HEK293T (cell line): ENCODE data around the gene LRRC45.

Source experiments
- CTCF ChIA-PET: fragments of 350-600 bp; formaldehyde crosslinking; extraction: SDS; loops from one replicate; lab custom pipeline; 2021; ENCODE audit warnings: antibody characterized with exemption, inconsistent platforms; lab: Yijun Ruan, JAX
- POLR2A ChIA-PET: fragments of 350-600 bp; formaldehyde crosslinking; extraction: SDS; loops from one replicate; lab custom pipeline; 2020; ENCODE audit warnings: antibody characterized with exemption, inconsistent platforms; lab: Yijun Ruan, JAX
- DNase-seq: peaks from one replicate; pipeline ENCODE4 v3.0.0; 2012; ENCODE audit warnings: mixed read lengths; ENCODE audit errors: extremely low spot score
- ARNT ChIP-seq: fragments of 450-650 bp; IDR thresholded peaks from 2 replicates; pipeline ENCODE4 v1.6.1; 2017; ENCODE audit warnings: mild to moderate bottlenecking
- BHLHE40 ChIP-seq: fragments of 450-650 bp; IDR thresholded peaks from 2 replicates; pipeline ENCODE4 v1.6.1; 2016; ENCODE audit warnings: mild to moderate bottlenecking, moderate library complexity, borderline replicate concordance
- CTBP1 ChIP-seq: fragments of 450-650 bp; IDR thresholded peaks from 2 replicates; pipeline ENCODE4 v1.6.1; 2016; ENCODE audit warnings: borderline replicate concordance
- ELF4 ChIP-seq: fragments of 450-650 bp; IDR thresholded peaks from 2 replicates; pipeline ENCODE4 v1.6.1; 2017; ENCODE audit warnings: antibody characterized with exemption
- FOXA1 ChIP-seq: fragments of 450-650 bp; IDR thresholded peaks from 2 replicates; pipeline ENCODE4 v1.6.1; 2016; ENCODE audit warnings: mild to moderate bottlenecking
- FOXK2 ChIP-seq: fragments of 450-650 bp; IDR thresholded peaks from 2 replicates; pipeline ENCODE4 v1.6.1; 2016; ENCODE audit warnings: mild to moderate bottlenecking
- FOXM1 ChIP-seq: fragments of 450-650 bp; IDR thresholded peaks from 2 replicates; pipeline ENCODE4 v1.6.1; 2017; ENCODE audit warnings: mild to moderate bottlenecking, borderline replicate concordance
- HDGF ChIP-seq: fragments of 450-650 bp; IDR thresholded peaks from 2 replicates; pipeline ENCODE4 v1.6.1; 2017; ENCODE audit warnings: antibody characterized with exemption, borderline replicate concordance
- L3MBTL2 ChIP-seq: fragments of 450-650 bp; conservative IDR thresholded peaks from 2 replicates; pipeline ENCODE4 v1.6.1; 2016; ENCODE audit warnings: mild to moderate bottlenecking
- LEF1 ChIP-seq: fragments of 450-650 bp; IDR thresholded peaks from 2 replicates; pipeline ENCODE4 v1.6.1; 2017; ENCODE audit warnings: mild to moderate bottlenecking, borderline replicate concordance
- NFRKB ChIP-seq: fragments of 450-650 bp; IDR thresholded peaks from 2 replicates; pipeline ENCODE4 v1.6.1; 2016; ENCODE audit warnings: mild to moderate bottlenecking, moderate library complexity
- SP1 ChIP-seq: fragments of 450-650 bp; IDR thresholded peaks from 2 replicates; pipeline ENCODE4 v1.6.1; 2017
- SUZ12 ChIP-seq: fragments of 450-650 bp; IDR thresholded peaks from 2 replicates; pipeline ENCODE4 v1.6.1; 2016; ENCODE audit warnings: mild to moderate bottlenecking
- TARDBP ChIP-seq: fragments of 450-650 bp; IDR thresholded peaks from 2 replicates; pipeline ENCODE4 v1.6.1; 2016
- ZNF384 ChIP-seq: fragments of 450-650 bp; IDR thresholded peaks from 2 replicates; pipeline ENCODE4 v1.6.1; 2016
- TF ChIP-seq, protein P1 (sequence below): fragments of 450-650 bp; IDR thresholded peaks from 2 replicates; pipeline ENCODE4 v1.6.1; 2016

Gene LRRC45

GRCh38 chr17:82076785-82077591, 53.9 kb downstream of the LRRC45 start:
- no peak for DNase-seq
- POLR2A ChIA-PET = interaction anchor here (0.9 to 1.9 kb wide), 5 partner anchors 10 to 21 kb away, joined by 3 to 9 read pairs (median 3); partner anchors contain the start of genes DUS1L and FASN
- CTCF ChIA-PET = interaction anchor here (1.5 kb wide), 1 partner anchor 46 kb away, joined by 4 read pairs; no protein-coding TSS in a partner anchor
- no peak for TF ChIP-seq TARDBP
- TF ChIP-seq ARNT = no peak
- no peak for TF ChIP-seq ELF4
- no peak for TF ChIP-seq L3MBTL2
- TF ChIP-seq SP1 = no peak
- TF ChIP-seq FOXK2 = no peak
- TF ChIP-seq SUZ12 = no peak
- TF ChIP-seq FOXM1 = no peak
- no peak for TF ChIP-seq LEF1
- TF ChIP-seq FOXA1 = no peak

DNA sequence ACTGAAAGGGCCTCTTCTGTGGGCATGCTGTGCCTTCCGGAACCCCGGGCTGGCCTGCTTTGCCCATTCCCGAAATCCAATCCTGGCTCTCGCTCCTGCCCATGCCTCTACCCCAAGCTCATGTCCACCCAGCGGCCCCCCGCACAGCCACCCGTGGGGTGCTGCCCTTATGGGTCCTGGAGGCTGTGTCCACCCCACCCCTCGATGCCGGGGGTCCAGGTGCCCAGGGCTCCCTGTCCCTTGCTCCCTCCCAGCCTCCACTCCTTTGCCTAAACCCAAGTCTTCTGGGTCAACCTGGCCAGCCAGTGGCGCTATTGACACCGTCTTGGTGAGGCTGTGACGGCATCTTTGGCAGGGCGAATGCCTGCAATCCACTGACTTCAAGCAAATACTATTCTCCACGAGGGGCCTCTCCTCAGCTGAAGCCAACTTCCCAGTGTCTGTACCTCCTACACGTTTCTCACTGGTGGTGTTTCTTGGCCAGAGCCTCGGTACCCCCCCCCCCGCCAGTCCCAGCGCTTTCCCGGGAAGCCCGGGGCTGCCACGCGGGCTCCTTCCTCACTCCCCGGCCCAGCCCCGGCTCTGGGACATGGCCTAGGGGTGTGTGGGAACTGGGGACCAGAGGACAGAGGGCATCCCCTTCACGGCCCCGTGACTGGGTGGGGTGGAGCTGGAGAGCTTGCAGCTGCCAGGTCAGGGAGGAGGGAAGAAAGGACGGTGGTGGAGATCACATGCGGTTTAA, 54.7 kb downstream of the LRRC45 start:
- POLR2A ChIA-PET = interaction anchor here (0.9 to 1.9 kb wide), 3 partner anchors 11 to 21 kb away, joined by 3 to 9 read pairs (median 8); partner anchors contain the start of gene FASN
- CTCF ChIA-PET = no interaction called here
- no peak for DNase-seq
- TF ChIP-seq ZNF384 (no peak), NFRKB (no peak), ELF4 (no peak), FOXM1 (no peak), SP1 (no peak), CTBP1 (no peak), BHLHE40 (no peak), FOXA1 (no peak), HDGF (no peak), ARNT (no peak), L3MBTL2 (no peak), FOXK2 (no peak), SUZ12 (no peak), TARDBP (no peak), LEF1 (no peak)
- TF ChIP-seq, protein P1, sequence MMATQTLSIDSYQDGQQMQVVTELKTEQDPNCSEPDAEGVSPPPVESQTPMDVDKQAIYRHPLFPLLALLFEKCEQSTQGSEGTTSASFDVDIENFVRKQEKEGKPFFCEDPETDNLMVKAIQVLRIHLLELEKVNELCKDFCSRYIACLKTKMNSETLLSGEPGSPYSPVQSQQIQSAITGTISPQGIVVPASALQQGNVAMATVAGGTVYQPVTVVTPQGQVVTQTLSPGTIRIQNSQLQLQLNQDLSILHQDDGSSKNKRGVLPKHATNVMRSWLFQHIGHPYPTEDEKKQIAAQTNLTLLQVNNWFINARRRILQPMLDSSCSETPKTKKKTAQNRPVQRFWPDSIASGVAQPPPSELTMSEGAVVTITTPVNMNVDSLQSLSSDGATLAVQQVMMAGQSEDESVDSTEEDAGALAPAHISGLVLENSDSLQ = no peak

- TF ChIP-seq ZNF384 (no peak), HDGF (no peak), LEF1 (no peak), FOXM1 (no peak), BHLHE40 (no peak), ARNT (no peak), NFRKB (no peak), FOXK2 (no peak), TARDBP (no peak), L3MBTL2 (no peak), FOXA1 (no peak), SP1 (no peak), ELF4 (no peak), CTBP1 (no peak), SUZ12 (no peak)
- TF ChIP-seq, protein P1 = no peak
- DNase-seq = no peak
- POLR2A ChIA-PET = interaction anchor here (1.4 kb wide), 1 partner anchor 21 kb away, joined by 5 read pairs; no protein-coding TSS in a partner anchor
- CTCF ChIA-PET = no interaction called here
Observed at GRCh38 chr17:82078433-82078832, 55.3 kb downstream of the LRRC45 start.

GRCh38 chr17:82079001-82079677, 56.0 kb downstream of the LRRC45 start:
- TF ChIP-seq SUZ12 = no peak
- no peak for TF ChIP-seq L3MBTL2
- ChIA-PET CTCF (no interaction called here), POLR2A (interaction anchor here (0.8 to 1.4 kb wide), 2 partner anchors 20 to 41 kb away, joined by 3 to 5 read pairs; partner anchors contain the start of gene DCXR)
- DNase-seq = no peak

GRCh38 chr17:82080048-82080788, 57.1 kb downstream of the LRRC45 start:
- POLR2A ChIA-PET = interaction anchor here (1.1 kb wide), 1 partner anchor 18 kb away, joined by 4 read pairs; the partner anchor contains the start of gene FASN
- TF ChIP-seq LEF1 = no peak
- TF ChIP-seq ARNT = no peak
- no peak for TF ChIP-seq FOXK2
- no peak for TF ChIP-seq FOXA1
- no peak for TF ChIP-seq HDGF
- no peak for TF ChIP-seq SUZ12
- TF ChIP-seq SP1 = no peak
- no peak for TF ChIP-seq ELF4

More at GRCh38 chr17:82080048-82080788, 57.1 kb downstream of the LRRC45 start:
- CTCF ChIA-PET = no interaction called here
- no peak for DNase-seq
